Heart left ventricle (tissue), 16 donors: ENCODE measurements around the gene ELOVL2. TPM values are rescaled to one million over a fixed set of nuclear protein-coding genes. Genes with fewer than 3 reads are reported as not detected.

Experiments used
- ATAC-seq, 4 donors: fragments of 200-7000 bp; cut with Tn5 transposase; one replicate each; pipeline ENCODE4 v1.9.1; 2020 to 2022; ENCODE audit warnings: moderate library complexity in 4 of 4, mild to moderate bottlenecking in 3 of 4, moderate number of reproducible peaks in 1 of 4
- DNase-seq, 5 donors: peaks; one replicate each; pipeline ENCODE4 v3.0.0-alpha.2; 2020
- H3K27ac ChIP-seq, 12 donors: fragments of 200-600 bp; sonication (generic) in 4 of 12; one replicate each; pipeline versions ENCODE4 v1.5.0 to v1.8.0; 2016 to 2022; ENCODE audit warnings: mild to moderate bottlenecking in 2 of 12
- H3K27me3 ChIP-seq, 9 donors: fragments of 200-600 bp; sonication (generic) in 2 of 9; one replicate each; pipeline versions ENCODE4 v1.5.1 to v1.8.0; 2016 to 2022; ENCODE audit warnings: mild to moderate bottlenecking in 3 of 9
- H3K36me3 ChIP-seq, 9 donors: fragments of 200-600 bp; sonication (generic) in 2 of 9; one replicate each; pipeline versions ENCODE4 v1.5.0 to v1.8.0; 2018 to 2022; ENCODE audit warnings: mild to moderate bottlenecking in 2 of 9
- H3K4me1 ChIP-seq, 12 donors: fragments of 200-600 bp; sonication (generic) in 4 of 12; one replicate each; pipeline versions ENCODE4 v1.5.0 to v1.8.0; 2016 to 2022; ENCODE audit warnings: mild to moderate bottlenecking in 3 of 12
- H3K4me3 ChIP-seq, 12 donors: fragments of 200-600 bp; sonication (generic) in 4 of 12; one replicate each; pipeline versions ENCODE4 v1.5.0 to v1.8.0; 2017 to 2022; ENCODE audit warnings: mild to moderate bottlenecking in 9 of 12, moderate library complexity in 4 of 12
- H3K9me3 ChIP-seq, 12 donors: fragments of 200-600 bp; sonication (generic) in 4 of 12; one replicate each; pipeline versions ENCODE4 v1.5.0 to v1.8.0; 2016 to 2022; ENCODE audit warnings: mild to moderate bottlenecking in 1 of 12
- POLR2A ChIP-seq, 2 donors: fragments of 450-650 bp; IDR thresholded peaks; one replicate each; pipeline ENCODE4 v1.6.1; 2017; ENCODE audit warnings: antibody characterized with exemption in 2 of 2, mild to moderate bottlenecking in 2 of 2, moderate library complexity in 2 of 2
- WGBS, 4 donors: extraction: QIAGEN DNeasy Blood & Tissue Kit in 2 of 4; methylation state at CpG; one replicate each; pipeline versions ENCODE4 v1.1.5 to v1.1.7; 2013 to 2018; 5-methylcytosine and 5-hydroxymethylcytosine counted together
- intact Hi-C, 10 donors: fragments of 100-400 bp; cut with DNase I; formaldehyde crosslinking; loops; one replicate each; pipeline versions ENCODE4 v1.11.1 to v1.14.2; 2022
- polyA plus RNA-seq, 2 donors: library from polyadenylated mRNA; stranded (reverse); fragments of 200-250 nt; gene quantifications; one replicate each; pipeline ENCODE4 v1.2.3, GENCODE V29; 2013
- total RNA-seq, 9 donors: library from RNA; depleted of rRNA in 2 of 9; stranded (reverse); fragments of >200 nt in 2 of 9; fragmentation: NEBNext Ultra II Directional in 3 of 9; extraction: Animal tissue kit (Norgen Biotek cat#: 25700) in 3 of 9; gene quantifications; one replicate each; pipeline versions ENCODE4 v1.1.0 to v1.2.4, GENCODE V29; 2016 to 2023
- TF ChIP-seq, protein P1 (sequence below), 12 donors: fragments of 200-600 bp; sonication (generic) in 4 of 12; IDR thresholded peaks; one replicate each; pipeline versions ENCODE4 v1.5.0 to v1.8.0; 2018 to 2022; ENCODE audit warnings: antibody characterized with exemption in 12 of 12, mild to moderate bottlenecking in 5 of 12
- donor health status: ischemic (EF 13 %, LVEDD 7.1; RV severe dilation, severe dysfunction).
- donor health status: healthy with polysubstance abuse.
- donor health status: DM: no; HTN: yes; CAD: no.
- donor health status: DM: no; HTN: no; CAD: no.
- donor health status: ischemic (EF 25% LVEDD 6.9; RV normal size, moderate dysfunction).
- donor health status: ischemic (EF 25% LVEDD 5.7; RV mildly dilated, moderate dysfunction).
- donor health status: healthy.
- donor health status: DM: yes; HTN: yes; CAD: no.
- donor health status: ischemic (EF 35%, LVEDD 5.7; RV mildly dilated, moderate dysfunction).
- donor health status: nonischemic (EF 11% LVEDD 7.7; RV severe dilation, severe dysfunction).
- donor health status: DM: yes; HTN: yes; CAD: no.
- donor health status: PGD.
- donor health status: ischemic (EF 29% LVEDD 5.4; RV normal size, mild dysfunction).
- donor health status: nonischemic (EF 23%, LVEDD 6.1; RV moderate dilation, normal function).

Gene ELOVL2
- total and polyA plus RNA-seq, 11 donors: 1.1 to 6.1 (median 1.6) TPM

DNA sequence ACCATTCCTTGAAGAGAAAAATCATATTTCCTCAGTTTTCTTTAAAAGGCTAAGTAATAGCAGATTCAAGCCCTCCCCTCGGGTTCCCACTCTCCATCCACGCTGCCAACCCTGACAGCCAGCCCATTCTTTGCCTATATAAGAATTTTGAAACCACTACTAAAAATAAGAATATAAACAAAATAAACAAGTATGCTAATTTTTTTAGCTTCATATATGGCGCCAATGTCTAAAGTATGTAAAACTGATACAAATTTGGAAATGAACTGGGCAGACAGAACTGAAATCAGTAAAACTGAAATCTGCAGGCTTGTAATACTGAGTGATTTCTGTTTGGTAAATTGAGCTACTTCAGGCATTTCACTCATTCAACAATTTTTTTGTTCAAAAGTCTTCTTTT lies 19.0 kb downstream of the ELOVL2 start:
- H3K36me3 ChIP-seq: no peaks in the 10 kb centered on the region
- H3K27me3 ChIP-seq: peaks cover 0 to 19% (median 2%) of the 10 kb centered on the region in 9 donors
- ATAC-seq: no peak
- DNase-seq: no peak
- peaks cover 3 to 43% (median 27%) of the 10 kb centered on the region in 12 donors for H3K4me1 ChIP-seq
- WGBS, 4 donors: 92 to 96% (median 95%) methylated on average over 3 of the region's 3 CpGs
- no peak for TF ChIP-seq POLR2A (IDR thresholded peaks at IDR 0.05)
- H3K27ac ChIP-seq: no peak overlapping the region
- no peaks in the 10 kb centered on the region for H3K9me3 ChIP-seq
- no peak overlapping the region for H3K4me3 ChIP-seq
- intact Hi-C loops: no loop called here

- Histone ChIP-seq H3K36me3 (no peaks in the 10 kb centered on the region), H3K27ac (peak overlapping the region in 4 of 12 donors; percentile 4 to 63 (median 30)), H3K4me1 (peaks cover 3 to 44% (median 29%) of the 10 kb centered on the region in 12 donors), H3K9me3 (no peaks in the 10 kb centered on the region), H3K4me3 (no peak overlapping the region), H3K27me3 (peaks cover 0 to 19% (median 2%) of the 10 kb centered on the region in 9 donors)
- intact Hi-C loops: no loop called here
- TF ChIP-seq POLR2A (IDR thresholded peaks at IDR 0.05): no peak
- TF ChIP-seq, protein P1, sequence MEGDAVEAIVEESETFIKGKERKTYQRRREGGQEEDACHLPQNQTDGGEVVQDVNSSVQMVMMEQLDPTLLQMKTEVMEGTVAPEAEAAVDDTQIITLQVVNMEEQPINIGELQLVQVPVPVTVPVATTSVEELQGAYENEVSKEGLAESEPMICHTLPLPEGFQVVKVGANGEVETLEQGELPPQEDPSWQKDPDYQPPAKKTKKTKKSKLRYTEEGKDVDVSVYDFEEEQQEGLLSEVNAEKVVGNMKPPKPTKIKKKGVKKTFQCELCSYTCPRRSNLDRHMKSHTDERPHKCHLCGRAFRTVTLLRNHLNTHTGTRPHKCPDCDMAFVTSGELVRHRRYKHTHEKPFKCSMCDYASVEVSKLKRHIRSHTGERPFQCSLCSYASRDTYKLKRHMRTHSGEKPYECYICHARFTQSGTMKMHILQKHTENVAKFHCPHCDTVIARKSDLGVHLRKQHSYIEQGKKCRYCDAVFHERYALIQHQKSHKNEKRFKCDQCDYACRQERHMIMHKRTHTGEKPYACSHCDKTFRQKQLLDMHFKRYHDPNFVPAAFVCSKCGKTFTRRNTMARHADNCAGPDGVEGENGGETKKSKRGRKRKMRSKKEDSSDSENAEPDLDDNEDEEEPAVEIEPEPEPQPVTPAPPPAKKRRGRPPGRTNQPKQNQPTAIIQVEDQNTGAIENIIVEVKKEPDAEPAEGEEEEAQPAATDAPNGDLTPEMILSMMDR (IDR thresholded peaks at IDR 0.05): no peak
- DNase-seq (no peak), ATAC-seq (peak; percentile 50 to 74 (median 62))
These were observed 21.1 kb downstream of the ELOVL2 start for GRCh38 chr6:11023032-11023431.

- Histone ChIP-seq H3K4me1 (peaks cover 3 to 44% (median 29%) of the 10 kb centered on the region in 12 donors), H3K27me3 (peaks cover 0 to 19% (median 0%) of the 10 kb centered on the region in 9 donors), H3K27ac (peak overlapping the region in 10 of 12 donors; percentile 4 to 63 (median 40)), H3K36me3 (no peaks in the 10 kb centered on the region), H3K4me3 (no peak overlapping the region), H3K9me3 (no peaks in the 10 kb centered on the region)
- 58 to 76% (median 64%) methylated on average over 7 of the region's 7 CpGs for WGBS, 4 donors
- no peak for TF ChIP-seq POLR2A (IDR thresholded peaks at IDR 0.05)
- TF ChIP-seq, protein P1 (IDR thresholded peaks at IDR 0.05): no peak
- intact Hi-C loops: no loop called here
- no peak for ATAC-seq
- DNase-seq: no peak
These were observed 22.4 kb downstream of the ELOVL2 start for GRCh38 chr6:11021714-11022113.

DNA sequence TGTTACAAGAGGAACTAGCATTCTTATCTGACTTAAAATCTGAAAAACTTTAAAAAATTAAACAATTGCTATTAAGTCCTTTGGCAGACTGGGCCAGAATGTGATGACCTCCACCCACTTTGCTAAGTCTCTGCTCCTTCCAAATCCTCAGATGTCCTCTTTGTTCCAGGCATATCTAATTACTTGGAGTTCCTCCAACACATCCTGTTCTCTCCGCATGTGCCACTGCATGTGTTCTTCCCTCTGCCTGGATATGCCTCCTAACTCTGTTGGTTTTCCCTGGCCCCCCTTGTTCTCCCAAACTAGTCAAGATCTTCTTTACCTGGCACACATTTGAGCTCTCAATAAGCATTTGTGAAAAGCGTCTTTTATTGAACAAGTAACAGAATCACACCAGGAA lies 23.1 kb downstream of the ELOVL2 start:
- TF ChIP-seq, protein P1 (IDR thresholded peaks at IDR 0.05): no peak
- no peak for TF ChIP-seq POLR2A (IDR thresholded peaks at IDR 0.05)
- intact Hi-C loops: no loop called here
- H3K27ac ChIP-seq: peak overlapping the region in 9 of 12 donors; percentile 9 to 63 (median 46)
- peaks cover 3 to 41% (median 28%) of the 10 kb centered on the region in 12 donors for H3K4me1 ChIP-seq
- H3K9me3 ChIP-seq: no peaks in the 10 kb centered on the region
- DNase-seq: no peak
- no peaks in the 10 kb centered on the region for H3K36me3 ChIP-seq
- H3K4me3 ChIP-seq: no peak overlapping the region
- peak; percentile 73 to 78 (median 74) for ATAC-seq
- 29 to 48% (median 38%) methylated on average over 2 of the region's 2 CpGs for WGBS, 4 donors
- H3K27me3 ChIP-seq: peaks cover 0 to 12% (median 0%) of the 10 kb centered on the region in 9 donors

- peaks cover 3 to 35% (median 22%) of the 10 kb centered on the region in 12 donors for H3K4me1 ChIP-seq
- 92 to 98% (median 96%) methylated on average over 2 of the region's 2 CpGs for WGBS, 4 donors
- no peak overlapping the region for H3K27ac ChIP-seq
- H3K4me3 ChIP-seq: no peak overlapping the region
- peaks cover 0 to 6% (median 0%) of the 10 kb centered on the region in 9 donors for H3K27me3 ChIP-seq
- ATAC-seq: no peak
- no peaks in the 10 kb centered on the region for H3K36me3 ChIP-seq
- DNase-seq: no peak
- no peaks in the 10 kb centered on the region for H3K9me3 ChIP-seq
- TF ChIP-seq, protein P1 (IDR thresholded peaks at IDR 0.05): no peak
- TF ChIP-seq POLR2A (IDR thresholded peaks at IDR 0.05): no peak
- intact Hi-C loops: no loop called here
These were observed 25.9 kb downstream of the ELOVL2 start for GRCh38 chr6:11018225-11018624.
